ENCODE measurements around the gene NFE2L1. TPM values are rescaled to one million over a fixed set of nuclear protein-coding genes. Genes with fewer than 3 reads are reported as not detected.

The NFE2L1 gene
- total and polyA plus RNA-seq, 9 of the 15 experiments (the other 6 are each of a cell fraction or from before 2014, with no cell fraction given), result 2.0 to 68.6 (median 39.7) TPM

- TF ChIP-seq SP2 (IDR thresholded peaks at IDR 0.05; ENCODE audit: extremely low read depth, low read depth, low read length, poor library complexity, severe bottlenecking) (no peak), SREBF1 (IDR thresholded peaks at IDR 0.05; ENCODE audit: borderline replicate concordance, low read depth, low read length) (no peak), FIP1L1 (IDR thresholded peaks at IDR 0.05; ENCODE audit: low read depth, low read length, poor library complexity, severe bottlenecking) (no peak), PHB (CRISPR knock-in tag; IDR thresholded peaks at IDR 0.05) (no peak), DACH1 (IDR thresholded peaks at IDR 0.05; ENCODE audit: partially characterized antibody) (no peak), ZBTB9 (CRISPR knock-in tag; IDR thresholded peaks at IDR 0.05) (0 out of 2 replicates have a peak, but pooled peaks have one; percentile 42), TFAP4 (CRISPR knock-in tag; IDR thresholded peaks at IDR 0.05; ENCODE audit: borderline replicate concordance) (peak; percentile 50; the same call in 1 of the 2 replicates), E2F3 (CRISPR knock-in tag; IDR thresholded peaks at IDR 0.05) (no peak), ZNF41 (CRISPR knock-in tag; conservative IDR thresholded peaks at IDR 0.05) (no peak; the same call in 1 of the 2 replicates), STAT5A (IDR thresholded peaks at IDR 0.05; ENCODE audit: borderline replicate concordance, low read length) (no peak), ZNF347 (CRISPR knock-in tag; IDR thresholded peaks at IDR 0.05; ENCODE audit: low read depth) (no peak), PKNOX1 (IDR thresholded peaks at IDR 0.05) (peak; percentile 90), GATAD2B (IDR thresholded peaks at IDR 0.05; ENCODE audit: borderline replicate concordance) (no peak), XRCC3 (IDR thresholded peaks at IDR 0.05) (no peak), ZNF277 (CRISPR knock-in tag; IDR thresholded peaks at IDR 0.05; ENCODE audit: borderline replicate concordance) (no peak), PYGO2 (tag; IDR thresholded peaks at IDR 0.05) (no peak), ZNF639 (CRISPR knock-in tag; conservative IDR thresholded peaks at IDR 0.05 in 1 of 2, IDR thresholded peaks at IDR 0.05 in 1 of 2) (0 out of 4 replicates have a peak, but pooled peaks of 1 of the 2 experiments have one; percentile 27), KLF6 (CRISPR knock-in tag; IDR thresholded peaks at IDR 0.05; ENCODE audit: borderline replicate concordance) (0 out of 2 replicates have a peak, but pooled peaks have one; percentile 38)
Observed at GRCh38 chr17:48011405-48012150, 36.6 kb upstream of the NFE2L1 start (continued).
